ENCODE results near the gene CYP2D6.
"Not testable (repeated sequence)": the region's sequence is repeated elsewhere in the genome, so short reads cannot be mapped to it uniquely, and the experiment has no call there.

Gene CYP2D6

GRCh38 chr22:42156598-42156997, 26.0 kb upstream of the CYP2D6 start:
- DNase-seq, result no peak

- no peak for DNase-seq
Observed at GRCh38 chr22:42156121-42156520, 25.5 kb upstream of the CYP2D6 start.

- no peak for DNase-seq
Observed at GRCh38 chr22:42155053-42155543, 24.5 kb upstream of the CYP2D6 start.

DNA sequence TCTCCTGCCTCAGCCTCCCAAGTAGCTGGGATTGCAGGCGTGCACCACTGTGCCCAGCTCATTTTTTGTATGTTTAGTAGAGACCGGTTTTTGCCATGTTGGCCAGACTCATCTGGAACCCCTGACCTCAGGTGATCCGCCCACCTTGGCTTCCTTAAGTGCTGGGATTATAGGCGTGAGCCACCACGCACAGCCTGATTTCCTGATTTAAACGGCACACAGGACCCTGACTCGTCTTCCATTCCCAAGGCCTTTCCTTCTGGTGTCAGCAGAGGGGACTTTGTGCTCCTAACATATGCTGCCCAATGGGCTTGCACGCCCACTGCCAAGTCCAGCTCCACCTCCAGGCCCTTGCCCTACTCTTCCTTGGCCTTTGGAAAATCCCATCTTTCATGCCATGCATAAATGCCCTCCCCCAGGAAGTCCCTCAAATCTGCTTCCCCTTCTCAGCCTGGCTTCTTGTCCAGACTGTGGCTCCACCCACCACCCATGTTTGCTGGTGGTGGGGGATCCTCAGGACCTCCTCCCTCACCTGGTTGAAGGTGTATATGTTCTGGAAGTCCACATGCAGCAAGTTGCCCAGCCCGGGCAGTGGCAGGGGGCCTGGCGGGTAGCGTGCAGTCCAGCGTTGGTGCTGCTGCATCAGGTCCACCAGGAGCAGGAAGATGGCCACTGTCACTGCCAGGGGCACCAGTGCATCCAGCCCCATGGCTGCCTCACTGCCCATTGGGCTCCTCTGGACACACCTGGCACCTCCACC, 23.9 kb upstream of the CYP2D6 start:
- DNase-seq, result no peak

- DNase-seq, result no peak
Observed at GRCh38 chr22:42152661-42153270, 22.2 kb upstream of the CYP2D6 start.

DNA sequence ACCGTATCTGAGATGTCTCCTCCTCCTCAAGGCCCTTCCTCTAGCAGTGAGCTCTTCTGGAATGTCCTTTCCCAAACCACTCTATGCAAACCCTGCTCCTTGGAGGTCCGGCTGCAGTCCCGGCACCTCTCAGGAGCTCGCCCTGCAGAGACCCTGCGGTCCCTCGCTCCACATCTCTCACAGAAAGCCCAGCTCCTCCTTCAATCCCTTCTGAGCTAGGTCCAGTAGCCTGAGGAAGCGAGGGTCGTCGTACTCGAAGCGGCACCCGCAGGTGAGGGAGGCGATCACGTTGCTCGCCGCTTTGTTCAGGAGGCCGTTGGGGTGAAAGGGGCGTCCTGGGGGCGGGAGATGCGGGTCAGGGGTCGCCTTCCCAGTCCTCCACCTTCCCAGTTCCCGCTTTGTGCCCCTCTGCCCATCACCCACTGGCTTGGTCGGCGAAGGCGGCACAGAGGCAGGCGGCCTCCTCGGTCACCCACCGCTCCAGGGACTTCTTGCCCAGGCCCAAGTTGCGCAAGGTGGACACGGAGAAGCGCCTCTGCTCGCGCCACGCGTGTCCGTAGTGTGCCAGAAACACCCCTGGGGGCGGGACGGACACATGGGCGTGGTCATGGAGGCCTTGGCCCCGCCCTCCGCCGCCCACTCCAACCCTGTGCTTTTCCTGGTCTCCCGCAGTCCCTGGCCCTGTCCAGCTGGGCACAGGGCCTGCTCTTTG, 21.5 kb upstream of the CYP2D6 start:
- no peak for DNase-seq

- no peak for DNase-seq
Observed at GRCh38 chr22:42150727-42151590, 20.3 kb upstream of the CYP2D6 start.

GRCh38 chr22:42149798-42150197, 19.2 kb upstream of the CYP2D6 start:
- not testable (repeated sequence) for DNase-seq

DNA sequence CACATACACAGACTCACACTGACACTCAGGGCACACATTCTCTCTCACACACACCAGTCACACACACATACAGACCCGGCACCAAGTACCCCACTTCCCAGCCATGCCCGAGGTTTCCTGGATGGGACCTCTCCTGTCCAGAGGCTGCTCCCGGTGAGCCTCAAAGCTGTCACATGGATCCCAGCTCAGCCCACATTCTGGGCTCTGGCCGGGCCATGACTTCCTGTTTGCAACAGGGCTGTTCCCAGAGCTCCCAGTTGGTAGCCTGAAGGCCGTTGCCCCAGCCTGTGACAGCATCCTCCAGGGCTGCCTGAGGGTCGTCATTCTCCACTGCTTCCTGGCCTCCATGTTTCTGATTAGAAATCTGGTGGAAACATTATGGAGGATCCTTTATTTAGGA, 14.6 kb upstream of the CYP2D6 start:
- no peak for DNase-seq

DNA sequence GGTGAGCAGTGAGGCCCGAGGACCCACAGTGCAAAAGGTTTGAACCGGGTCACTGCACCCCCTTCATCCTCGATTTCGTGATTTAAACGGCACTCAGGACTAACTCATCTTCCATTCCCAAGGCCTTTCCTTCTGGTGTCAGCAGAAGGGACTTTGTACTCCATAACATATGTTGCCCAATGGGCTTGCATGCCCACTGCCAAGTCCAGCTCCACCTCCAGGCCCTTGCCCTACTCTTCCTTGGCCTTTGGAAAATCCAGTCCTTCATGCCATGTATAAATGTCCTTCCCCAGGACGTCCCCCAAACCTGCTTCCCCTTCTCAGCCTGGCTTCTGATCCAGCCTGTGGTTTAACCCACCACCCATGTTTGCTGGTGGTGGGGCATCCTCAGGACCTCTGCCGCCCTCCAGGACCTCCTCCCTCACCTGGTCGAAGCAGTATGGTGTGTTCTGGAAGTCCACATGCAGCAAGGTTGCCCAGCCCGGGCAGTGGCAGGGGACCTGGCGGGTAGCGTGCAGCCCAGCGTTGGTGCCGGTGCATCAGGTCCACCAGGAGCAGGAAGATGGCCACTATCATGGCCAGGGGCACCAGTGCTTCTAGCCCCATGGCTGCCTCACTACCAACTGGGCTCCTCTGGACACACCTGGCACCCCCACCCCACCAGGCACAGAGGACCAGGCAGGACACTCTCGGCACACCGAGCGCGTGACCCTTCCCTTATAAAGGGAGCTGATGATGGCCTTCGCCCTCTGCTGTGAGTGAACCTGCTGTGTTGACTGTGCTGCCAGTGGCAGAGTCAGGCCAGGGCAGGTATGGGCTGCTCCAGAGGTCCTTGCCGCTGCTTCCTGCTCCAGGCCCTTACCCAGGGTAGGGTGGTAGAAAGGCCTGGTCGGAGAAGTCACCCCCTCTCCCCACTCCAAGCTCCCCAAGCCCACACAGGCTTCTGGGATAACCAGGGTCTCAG, 13.5 kb upstream of the CYP2D6 start:
- not testable (repeated sequence) for DNase-seq

- no peak for DNase-seq
Observed at GRCh38 chr22:42142771-42143461, 12.3 kb upstream of the CYP2D6 start.

DNA sequence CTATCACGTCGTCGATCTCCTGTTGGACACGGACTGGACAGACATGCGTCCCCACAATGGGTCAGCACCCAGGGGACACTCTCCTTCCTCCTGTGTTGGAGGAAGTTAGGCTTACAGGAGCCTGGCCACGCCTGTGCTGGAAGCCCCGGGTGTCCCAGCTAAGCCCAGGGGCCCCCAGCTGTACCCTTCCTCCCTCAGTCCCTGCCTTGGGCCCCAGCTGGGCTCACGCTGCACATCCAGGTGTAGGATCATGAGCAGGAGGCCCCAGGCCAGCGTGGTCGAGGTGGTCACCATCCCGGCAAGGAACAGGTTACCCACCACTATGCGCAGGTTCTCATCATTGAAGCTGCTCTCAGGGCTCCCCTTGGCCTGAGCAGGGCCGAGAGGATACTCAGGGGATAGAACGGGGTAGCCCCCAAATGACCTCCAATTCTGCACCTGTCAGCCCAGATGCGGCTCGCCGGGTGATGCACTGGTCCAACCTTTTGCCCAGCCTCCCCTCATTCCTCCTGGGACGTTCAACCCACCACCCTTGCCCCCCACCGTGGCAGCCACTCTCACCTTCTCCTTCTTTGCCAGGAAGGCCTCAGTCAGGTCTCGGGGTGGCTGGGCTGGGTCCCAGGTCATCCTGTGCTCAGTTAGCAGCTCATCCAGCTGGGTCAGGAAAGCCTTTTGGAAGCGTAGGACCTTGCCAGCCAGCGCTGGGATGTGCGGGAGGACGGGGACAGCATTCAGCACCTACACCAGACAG, 10.9 kb upstream of the CYP2D6 start:
- not testable (repeated sequence) for DNase-seq

GRCh38 chr22:42140153-42140552, 9.5 kb upstream of the CYP2D6 start:
- DNase-seq, result not testable (repeated sequence)

- DNase-seq, result not testable (repeated sequence)
Observed at GRCh38 chr22:42139508-42139907, 8.9 kb upstream of the CYP2D6 start.

GRCh38 chr22:42138972-42139371, 8.4 kb upstream of the CYP2D6 start:
- DNase-seq, result no peak

DNA sequence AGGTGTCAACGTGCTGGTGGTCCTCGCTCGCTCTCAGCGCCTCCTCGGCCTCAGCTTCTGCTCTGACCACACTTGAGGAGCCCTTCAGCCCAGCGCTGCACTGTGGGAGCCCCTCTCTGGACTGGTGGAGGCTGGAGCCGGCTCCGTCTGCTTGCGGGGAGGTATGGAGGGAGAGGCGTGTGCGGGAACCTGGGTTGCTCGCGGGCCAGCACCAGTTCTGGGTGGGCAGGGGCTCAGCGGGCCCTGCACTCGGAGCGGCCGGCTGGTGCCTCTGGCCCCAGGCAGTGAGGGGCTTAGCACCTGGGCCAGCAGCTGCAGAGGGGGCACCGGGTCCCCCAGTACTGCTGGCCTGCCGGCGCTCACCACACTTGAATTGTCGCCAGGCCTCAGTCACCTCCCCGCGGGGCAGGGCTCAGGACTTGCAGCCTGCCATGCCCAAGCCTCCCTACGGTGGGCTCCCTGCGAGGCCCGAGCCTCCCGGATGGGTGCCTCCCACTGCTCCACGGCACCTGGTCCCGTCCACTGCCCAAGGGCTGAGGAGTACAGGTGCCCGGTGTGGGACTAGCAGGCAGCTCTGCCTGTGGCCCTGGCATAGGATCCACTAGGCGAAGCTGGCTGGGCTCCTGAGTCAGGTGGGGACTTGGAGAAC, 7.6 kb upstream of the CYP2D6 start:
- DNase-seq, result no peak

DNA sequence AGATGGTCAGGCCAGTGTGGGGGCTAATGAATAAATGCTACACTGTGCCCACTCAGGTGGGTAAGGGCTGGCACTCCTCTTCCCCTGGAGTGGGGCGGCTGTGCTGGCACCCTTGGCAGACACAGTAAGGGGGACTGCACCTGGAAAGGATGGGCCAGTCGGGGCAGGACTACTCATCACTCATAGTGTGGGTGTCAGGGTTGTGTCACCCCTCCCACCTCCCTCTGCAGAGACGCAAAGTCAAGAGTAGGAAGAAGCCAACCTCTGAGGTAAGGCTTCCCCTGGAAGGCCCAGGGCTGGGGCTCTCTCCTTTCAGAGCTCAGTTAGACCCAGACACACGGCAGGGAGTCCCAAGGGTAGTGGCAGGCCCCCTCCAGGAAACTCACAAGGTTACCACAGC, 5.1 kb upstream of the CYP2D6 start:
- DNase-seq, result not testable (repeated sequence)

DNA sequence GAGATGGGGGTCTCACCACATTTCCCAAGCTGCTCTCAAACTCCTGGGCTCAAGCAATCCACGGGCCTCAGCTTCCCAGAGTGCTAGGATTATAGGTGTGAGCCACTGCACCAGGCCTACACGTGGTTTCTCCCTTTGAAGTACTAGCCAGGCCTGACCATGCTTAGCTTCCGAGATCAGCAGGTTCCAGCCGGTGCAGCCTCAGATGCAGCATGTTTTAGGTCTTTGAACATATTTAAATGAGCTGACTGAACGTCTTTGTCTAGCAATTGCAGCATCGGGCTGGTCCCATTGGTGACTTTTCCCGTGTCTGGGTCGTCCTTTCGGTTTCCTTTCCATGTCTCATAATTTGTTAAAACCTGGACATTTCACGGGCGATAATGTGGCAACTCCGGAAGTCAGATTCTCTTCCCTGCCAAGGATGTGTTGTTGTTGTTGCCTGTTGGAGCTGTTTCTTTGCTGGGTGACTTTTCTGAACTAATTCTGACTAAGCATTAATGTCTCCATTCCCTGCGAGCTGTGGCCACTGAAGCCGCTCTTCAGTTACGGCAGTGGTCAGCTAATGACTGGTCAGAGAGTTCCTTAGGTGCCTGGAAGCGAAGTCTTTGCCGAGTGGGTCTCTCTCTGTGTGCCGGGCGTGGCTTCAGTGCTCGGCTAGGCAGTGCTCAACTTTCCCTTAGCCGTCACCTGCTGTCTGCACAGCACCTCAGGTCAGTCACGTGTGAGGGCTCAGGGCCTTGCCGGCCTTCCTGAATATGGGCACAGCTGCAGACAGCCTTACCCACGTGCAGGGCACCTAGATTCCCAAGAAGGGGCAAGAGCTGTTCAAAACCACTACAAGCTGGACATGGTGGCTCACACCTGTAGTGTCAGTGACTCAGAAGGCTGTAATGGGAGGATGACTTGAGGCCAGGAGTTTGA, 3.8 kb upstream of the CYP2D6 start:
- no peak for DNase-seq

DNA sequence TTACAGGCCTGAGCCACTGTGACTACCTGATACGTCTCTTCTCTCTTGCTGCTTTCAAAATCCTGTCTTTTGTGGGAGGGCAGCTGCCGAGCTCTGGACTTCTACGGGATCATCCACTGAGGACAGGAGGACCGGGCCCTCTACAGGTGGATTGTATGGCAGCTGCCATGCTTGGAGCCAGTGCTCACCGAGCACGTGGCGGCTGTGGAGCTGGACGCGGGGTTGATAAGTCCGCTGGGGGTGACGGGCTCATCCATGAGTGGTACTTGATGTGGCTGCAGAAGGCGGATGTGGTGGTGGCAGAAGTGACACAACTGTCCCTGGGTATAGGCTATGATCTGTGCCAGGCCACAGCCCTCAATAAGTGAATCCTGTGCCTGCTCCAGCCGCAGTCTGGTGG, 1.8 kb upstream of the CYP2D6 start:
- DNase-seq, result no peak

Measured in NCI-H774 (cell line).